DMS53 treated with DMSO at 0.1 percent for 48 hours (cell line): ENCODE data around the gene ACOXL.

Experiments used
- DNase-seq: peaks from one replicate; lab custom pipeline; 2025; ENCODE audit not compliant: unreplicated experiment; lab: John Stamatoyannopoulos, UW

Gene ACOXL

DNA sequence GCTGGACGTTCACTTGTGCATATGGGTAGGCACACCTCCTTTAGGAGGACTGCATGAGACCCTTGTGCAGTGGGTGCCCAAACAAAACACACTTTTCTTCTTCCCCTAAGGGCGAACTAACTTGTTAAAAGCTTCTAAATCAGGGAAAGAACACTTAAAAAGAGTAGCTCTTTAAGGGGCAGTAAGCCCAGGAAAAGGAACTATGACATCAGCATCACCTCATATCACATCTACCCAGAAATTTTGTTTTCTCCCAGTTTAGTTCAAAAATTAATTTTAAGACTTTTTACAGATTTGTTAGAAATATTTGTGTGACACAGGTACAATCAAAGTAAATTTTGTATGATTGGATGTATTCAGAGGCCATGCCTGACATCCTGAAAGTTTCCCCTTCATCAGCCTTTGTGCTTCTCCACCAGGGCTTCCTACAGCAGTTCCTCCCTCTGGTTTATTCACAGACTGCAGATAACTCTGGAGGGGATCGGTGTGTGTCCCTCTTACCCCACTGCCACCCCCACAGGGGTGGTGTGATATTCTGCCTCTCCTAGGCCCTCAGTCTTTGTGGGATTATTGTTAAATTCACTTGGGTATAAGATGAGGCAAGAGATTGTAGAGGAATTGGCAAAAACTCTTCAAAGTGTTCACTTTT lies 416.0 kb downstream of the ACOXL start:
- DNase-seq: no peak

DNA sequence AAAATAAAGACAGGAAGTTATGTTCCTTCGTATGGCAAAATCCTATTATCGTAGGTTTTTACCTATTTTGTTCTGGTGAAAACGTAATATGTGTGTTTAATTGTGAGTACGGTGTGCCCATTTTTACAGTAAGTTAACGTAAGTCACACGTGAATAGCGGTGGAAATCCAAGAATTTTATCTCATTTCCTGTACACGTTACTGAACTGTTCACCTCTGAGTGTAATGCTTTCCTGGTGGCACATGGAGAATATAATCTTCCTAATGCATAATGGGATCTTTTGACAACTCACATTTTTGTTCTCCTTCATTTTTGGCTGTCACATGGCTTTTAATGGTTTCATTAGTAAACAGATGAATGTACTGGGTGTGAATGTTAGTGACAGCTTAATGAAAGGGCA lies 416.6 kb downstream of the ACOXL start:
- DNase-seq: no peak

DNA sequence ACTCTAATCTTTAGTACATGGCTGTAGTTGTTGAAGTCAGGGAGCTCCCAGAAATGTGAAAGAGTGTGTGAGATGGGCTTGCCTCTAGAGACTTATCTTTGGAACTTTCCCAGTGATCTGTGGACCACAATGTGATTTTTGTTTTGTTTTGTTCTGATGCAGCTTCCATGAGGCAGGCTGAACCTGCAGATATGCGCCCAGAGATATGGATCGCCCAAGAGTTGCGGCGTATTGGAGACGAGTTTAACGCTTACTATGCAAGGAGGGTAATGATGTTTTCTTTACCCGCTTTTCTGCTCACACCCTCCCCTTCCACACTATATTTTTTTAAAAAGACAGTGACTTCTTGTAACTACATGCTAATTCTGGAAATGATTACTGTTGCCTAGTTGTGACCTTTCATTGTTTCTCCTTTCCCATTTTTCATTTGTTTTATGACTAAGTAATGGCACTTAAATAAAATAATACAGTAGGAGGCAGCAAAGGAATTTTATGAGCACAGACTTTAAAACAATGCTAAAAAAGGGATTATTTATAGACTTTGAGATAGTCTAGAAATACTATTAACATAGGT lies 417.6 kb downstream of the ACOXL start:
- DNase-seq: no peak

DNA sequence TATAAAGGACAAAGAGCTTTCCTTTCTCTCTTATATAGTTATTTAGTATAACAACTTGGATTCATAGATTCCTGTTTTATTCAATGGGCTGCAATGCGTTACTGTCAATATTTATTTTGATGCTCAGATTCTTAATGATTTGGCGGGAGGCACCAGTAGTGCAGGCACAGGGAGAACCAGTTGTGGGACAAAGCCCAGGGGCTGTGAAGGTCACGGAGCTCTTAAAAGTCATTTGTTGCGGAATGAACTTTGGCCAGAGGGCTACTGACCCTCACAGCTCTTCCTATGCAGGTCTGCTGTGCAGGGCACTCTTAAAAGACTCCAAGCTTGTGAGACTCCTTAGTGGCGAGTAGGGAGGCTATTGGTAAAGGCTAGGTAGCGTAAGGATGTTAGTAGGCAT lies 422.4 kb downstream of the ACOXL start:
- no peak for DNase-seq

DNA sequence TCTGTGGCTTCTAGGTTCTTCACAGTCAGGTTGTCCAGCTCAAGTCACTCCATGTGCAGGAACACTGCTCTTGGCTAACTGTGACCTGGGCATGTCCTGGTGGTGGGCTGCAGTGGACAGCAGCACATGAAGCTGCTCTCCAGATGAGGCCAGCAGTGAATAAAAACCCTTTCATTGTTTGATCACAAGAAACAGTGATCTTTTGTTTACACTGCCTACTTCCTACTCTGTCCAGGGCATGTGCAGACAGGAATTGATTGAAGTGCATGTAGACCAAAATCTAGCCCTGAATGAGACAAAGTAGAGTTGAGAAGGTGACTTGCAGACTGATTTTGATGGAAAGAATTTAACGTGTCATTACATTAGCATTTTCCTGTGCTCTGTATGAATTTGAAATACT lies 423.2 kb downstream of the ACOXL start:
- peak; percentile 49 for DNase-seq

DNA sequence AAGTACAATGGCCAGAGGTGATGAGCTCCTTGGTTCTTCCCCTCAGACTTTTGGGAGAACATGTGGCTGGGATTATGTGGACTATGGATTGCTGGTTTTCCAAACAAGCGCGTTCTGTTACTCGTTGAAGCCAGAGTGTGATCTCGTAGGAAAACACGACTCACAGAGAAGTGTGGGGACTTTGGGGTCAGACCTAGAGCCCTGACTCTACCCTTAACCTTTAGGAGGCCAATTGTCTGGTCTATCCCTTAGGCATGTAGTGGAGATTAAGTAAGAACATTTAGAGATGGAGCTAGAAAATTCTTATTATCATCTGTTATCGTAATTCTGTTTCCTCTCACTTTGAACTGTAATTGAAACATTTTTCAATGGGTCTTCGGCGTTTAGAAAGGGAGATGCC lies 424.2 kb downstream of the ACOXL start:
- no peak for DNase-seq

DNA sequence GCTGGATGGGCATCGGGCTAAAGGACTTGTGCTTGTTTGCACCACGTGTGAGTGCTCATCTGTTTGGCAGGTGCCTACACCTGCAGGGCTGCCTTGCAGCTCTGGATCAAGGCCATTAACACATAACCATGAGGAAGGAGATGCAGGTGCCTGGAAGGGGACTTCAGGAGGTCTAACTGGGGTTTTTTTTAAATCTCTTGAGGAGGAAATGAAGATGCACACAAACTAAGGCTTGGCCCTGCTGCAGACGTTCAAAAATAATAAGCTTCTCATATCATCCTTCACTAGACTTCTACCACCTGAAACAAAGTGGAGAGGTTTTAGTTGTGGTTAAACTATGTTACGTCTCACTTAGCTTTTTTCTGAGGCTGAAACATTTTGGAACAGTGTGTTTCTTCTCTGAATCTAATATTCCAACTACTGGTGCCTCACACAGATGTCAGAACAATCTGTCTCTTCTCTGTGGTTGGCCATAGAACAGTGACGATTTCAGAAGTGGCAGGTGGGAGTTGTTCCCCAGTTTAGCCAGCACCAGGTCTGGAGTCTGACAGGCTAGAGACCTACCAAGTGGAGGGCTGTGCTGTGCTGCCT lies 424.8 kb downstream of the ACOXL start:
- peak; percentile 50 for DNase-seq

DNA sequence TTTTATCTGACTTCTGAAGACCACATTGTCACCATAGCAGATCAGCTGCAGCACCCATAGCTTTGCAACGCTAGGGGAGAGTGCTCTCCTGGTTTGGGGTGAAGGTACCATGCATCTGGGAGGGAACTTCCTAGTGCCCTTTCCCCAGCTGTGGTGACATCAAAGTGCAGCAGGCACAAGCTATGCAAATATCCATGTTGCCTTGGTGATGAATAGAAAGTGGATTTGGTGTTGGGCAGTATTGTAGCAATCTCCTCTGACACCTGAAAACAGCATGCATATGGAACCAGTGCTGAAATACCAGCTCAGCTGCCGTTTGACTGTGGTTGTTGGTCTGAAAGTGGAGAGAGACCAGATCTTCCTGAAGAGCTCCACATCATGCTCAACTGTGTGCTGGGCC lies 425.4 kb downstream of the ACOXL start:
- DNase-seq: peak; percentile 38

DNA sequence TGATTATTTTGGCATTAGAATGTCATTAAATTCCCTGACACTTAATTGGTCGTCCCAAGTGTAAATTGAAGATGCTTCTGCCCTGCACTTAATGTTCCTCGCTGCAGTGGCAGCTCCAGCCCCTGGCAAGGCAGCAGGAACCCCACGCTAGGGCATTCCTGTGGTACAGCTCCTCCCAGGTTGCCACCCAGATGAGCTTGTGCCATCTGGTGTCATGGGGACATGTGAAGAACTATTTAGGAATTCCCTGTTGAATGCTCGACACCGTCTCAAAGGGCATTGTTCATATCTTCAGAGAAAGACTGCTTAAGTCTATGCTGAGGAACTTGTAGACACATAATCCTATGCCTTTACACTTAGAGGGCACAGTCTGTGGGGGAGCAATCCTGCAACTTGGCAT lies 427.3 kb downstream of the ACOXL start:
- no peak for DNase-seq

DNA sequence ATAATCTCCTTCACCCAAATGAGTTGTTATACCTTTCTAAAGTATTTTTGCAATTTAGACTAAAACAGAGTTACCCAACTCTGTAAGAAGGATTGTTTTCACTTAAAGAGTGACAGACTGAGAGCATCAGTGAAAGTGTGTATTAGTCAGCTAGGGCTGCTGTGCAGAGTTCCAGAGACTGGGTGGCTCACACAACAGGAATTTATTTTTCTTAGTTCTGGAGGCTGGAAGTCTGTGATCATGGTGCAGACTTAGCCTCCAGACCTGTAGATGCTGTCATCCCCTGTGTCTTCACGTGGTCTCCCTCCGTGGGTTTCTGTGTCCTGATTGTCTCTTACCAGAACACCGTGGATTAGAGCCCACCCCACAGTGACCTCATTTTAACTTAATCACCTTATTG lies 428.4 kb downstream of the ACOXL start:
- DNase-seq: no peak

DNA sequence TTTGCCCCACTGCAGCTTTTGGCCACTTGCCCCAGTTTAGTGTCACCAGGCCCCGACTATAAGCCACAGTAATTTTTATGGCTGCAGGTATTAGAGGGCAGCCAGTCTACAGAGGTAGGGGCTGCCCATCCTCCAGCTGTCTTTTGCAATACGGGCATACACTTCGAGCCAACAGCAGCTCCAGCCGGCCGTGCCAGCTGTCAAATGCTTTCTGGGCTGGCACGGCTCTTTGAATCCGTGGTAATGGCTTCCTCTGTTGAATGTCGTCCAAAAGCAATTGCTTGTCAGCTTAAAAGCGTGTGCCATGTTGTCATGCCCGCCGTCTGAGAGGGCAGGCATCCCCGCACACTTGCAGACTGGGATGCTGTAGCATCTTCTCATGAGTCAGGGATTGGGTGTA lies 429.6 kb downstream of the ACOXL start:
- no peak for DNase-seq

DNA sequence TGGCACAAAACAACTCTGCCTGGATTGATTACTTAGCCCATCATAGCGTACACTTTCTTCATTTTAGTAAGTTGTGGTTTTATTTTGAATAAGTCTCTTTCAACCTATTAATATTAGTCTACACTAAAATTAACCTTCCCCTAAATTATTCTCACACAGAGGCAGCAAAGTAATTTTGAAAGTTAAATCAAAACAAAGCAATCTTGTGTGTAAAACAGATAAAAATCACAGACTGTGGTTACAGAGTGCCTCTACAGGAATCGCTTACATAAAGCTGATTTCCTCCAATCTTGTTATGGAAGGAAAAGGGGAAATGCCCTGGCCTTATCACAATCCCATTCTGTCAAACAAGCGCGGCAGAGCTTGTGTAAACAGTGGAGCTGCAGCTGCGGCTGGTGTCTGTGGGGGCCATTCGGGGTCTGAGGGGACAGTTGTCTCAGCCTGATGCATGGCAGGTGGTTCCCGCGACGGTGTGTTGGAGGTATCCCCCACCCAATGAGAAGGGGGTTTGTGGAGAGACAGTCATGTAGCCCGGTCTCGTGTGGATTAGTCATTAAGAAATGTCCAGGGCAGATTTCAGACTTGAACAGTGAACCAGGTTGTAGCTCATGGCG lies 430.5 kb downstream of the ACOXL start:
- DNase-seq: no peak

DNA sequence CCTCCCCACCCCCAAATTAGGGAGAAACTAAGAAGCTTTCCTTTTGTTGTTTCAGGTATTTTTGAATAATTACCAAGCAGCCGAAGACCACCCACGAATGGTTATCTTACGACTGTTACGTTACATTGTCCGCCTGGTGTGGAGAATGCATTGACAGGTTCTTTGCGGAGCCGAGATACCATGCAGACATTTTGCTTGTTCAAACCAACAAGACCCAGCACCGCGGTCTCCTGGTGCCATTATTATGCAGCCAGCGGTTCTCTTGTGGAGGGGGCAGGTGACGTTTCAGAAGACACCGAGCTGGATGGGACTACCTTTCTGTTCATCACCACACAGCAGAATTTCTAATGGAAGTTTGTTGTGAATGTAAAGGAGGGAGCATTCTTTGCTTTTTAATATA lies 431.7 kb downstream of the ACOXL start:
- no peak for DNase-seq

DNA sequence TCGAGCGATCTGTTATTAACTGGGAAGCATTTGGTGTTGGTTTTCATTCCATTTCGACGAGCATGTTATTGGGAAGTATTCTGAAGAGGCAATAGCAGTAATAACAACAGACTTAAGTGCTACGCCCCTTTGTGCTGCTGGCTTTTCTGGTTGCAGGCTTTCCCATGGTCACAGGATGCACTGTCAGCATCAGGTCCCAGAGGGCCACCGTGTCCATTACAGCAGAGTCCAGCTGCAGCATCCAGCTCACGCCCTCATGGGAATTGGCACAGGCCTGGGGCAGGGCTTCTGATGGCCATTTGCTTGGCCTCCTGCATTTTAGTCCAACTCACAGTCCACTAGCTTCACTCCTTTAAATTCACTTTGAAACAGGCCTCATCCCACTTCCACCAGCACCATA lies 432.7 kb downstream of the ACOXL start:
- DNase-seq: no peak

DNA sequence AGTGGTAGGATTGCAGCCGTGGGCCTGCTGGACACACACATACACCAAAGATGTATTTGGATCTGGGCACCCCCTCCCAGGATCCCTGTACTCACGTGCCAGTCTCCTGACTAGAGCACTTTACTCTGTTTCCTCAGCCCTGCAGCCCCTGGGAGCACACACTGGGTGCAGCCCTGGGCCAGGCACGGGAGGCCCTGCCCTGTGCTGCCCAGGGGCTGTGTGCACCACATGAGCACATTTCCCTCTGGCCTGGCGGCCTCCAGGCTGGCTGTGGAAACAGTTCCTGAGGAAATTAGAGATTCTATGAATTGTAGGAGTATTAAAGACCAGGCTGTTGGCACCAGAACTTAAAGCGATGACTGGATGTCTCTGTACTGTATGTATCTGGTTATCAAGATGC lies 433.7 kb downstream of the ACOXL start:
- DNase-seq: no peak

DNA sequence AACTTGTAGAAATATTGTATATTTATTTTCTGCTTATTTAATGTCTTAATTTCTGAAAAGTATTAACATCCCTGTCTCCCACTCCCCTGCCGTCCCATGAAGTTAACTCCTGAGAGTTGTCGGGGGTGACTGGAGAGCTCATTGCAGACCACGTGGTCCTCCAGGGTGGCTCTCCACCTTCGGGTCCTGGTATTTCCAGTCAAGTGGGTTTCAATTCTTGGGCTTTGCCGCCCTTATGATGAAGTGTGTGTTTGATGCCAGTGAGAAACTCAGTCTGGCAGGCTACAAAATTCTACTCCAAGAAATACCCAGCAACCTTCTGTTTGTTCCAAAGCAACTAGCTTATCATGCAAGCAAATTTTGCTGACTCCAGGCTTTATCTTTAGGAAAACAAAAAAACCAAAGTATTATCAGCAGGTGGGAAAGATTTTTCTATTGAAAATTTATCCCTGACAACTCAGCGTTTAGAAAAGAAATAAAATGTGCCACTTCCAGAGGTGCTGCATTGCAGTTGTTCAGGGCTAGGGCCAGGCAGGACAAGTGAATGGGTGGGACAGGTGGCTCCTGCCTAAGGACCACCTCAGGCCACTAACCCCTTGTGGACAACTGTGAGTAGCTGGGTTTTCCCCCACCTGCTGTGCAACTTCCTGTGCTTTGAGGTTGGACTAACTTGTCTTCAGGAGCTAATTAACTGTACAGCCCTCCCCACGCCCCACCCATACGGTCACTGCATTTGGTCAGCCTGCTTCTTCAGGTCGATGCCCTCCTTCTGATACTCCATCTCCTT lies 434.9 kb downstream of the ACOXL start:
- DNase-seq: no peak

DNA sequence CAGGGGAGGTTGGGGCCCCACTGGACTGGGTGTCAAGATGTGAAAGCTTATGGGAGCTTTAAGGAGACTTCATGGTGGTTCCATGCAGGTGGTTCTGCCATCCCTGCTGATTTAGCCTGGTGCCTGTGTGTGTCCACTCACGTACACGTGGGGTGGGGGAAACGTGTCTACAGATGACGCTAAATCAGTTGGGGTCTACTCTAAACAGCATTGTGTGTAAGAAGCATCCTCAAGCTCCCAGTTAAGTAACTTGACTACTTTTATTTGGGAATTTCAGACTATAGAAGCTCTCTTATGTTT lies 435.4 kb downstream of the ACOXL start:
- no peak for DNase-seq
